HS-5 (cell line): ENCODE measurements around the gene NEK6.

ENCODE experiments used
- DNase-seq: peaks from one replicate; pipeline ENCODE4 v3.0.0-alpha.2; 2012; ENCODE audit warnings: low read depth

Gene NEK6

GRCh38 chr9:124354346-124355038, 96.7 kb downstream of the NEK6 start:
- DNase-seq: no peak

- DNase-seq: no peak
Observed at GRCh38 chr9:124355039-124355940, 97.5 kb downstream of the NEK6 start.

DNA sequence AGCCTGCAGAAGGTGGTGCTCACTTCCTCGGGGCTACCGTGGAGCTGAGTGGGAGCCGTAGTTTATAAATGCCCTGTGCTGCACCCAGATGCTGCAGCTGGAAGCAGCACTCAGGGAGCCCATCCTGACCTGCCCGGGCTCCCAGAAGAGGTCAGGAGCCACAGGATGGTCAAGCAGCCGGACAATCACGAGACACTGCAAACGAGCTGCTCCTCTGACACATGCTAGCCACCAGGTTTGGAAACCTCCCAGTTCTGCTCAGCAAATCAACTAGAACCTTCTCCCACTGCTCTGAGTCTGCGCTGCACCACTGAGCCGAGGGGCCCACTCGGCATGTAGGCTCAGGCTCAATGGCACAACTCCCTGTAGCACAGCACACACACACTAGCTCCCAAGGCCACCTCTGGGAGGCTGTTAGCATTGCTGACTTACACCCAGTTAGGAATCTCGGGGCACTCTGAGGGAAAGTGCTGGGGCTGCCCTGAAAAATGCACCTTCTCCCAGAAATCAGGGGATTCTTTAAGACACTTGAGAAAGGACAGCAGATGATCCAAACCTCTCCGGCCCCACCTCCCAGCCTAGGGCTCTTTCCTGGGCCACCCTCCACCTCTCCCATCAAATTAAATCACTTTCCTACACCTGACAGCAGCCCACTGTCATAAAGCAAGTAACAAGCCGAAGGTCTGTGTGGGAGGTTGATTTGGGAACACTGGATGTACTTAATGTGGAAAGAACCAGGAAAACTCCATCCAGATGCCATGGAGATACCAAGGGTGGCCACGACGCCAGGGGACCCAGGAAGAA, 98.4 kb downstream of the NEK6 start:
- DNase-seq: no peak

GRCh38 chr9:124356745-124357390, 99.1 kb downstream of the NEK6 start:
- DNase-seq: no peak

- DNase-seq: no peak
Observed at GRCh38 chr9:124357721-124358361, 100.1 kb downstream of the NEK6 start.

- DNase-seq: no peak
Observed at GRCh38 chr9:124358631-124359030, 100.9 kb downstream of the NEK6 start.

DNA sequence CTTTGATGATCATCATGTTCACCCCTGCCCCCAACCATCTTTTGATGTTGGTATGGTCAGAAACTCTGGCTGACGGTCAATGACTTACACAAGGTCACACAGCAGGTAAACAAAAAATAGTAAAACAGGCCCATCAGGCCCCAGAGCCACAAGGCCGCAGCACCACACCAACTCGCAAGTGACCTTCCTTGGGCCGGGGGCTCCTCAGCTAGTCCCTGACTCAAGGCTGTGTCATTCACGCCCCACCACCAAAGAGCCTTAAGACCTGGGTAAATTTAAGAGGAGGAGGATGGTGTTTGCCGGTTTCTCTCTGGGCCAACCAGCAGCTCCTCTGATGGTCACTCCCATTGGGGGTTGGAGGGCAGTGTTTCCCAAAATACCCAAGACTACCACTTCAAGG, 101.7 kb downstream of the NEK6 start:
- no peak for DNase-seq

- DNase-seq: no peak
Observed at GRCh38 chr9:124359855-124360678, 102.3 kb downstream of the NEK6 start.

DNA sequence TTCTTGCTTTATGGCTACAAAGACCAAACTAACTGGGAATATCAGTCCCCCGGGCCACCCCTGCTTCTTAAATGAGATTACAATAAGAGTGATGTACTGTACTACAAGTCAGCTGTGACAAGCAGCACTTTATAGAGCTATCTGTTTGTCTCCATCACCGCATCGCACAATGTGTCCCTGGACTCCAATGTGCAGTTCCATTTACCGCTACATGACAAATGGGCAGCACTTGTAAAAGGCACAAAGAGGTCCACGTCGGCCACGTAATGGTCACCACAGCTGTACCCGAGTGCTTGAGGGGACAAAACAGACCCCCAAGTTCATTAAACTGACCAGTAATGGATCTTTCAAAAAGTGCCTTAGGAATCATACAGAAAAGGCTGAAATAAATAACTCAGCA, 103.4 kb downstream of the NEK6 start:
- no peak for DNase-seq

DNA sequence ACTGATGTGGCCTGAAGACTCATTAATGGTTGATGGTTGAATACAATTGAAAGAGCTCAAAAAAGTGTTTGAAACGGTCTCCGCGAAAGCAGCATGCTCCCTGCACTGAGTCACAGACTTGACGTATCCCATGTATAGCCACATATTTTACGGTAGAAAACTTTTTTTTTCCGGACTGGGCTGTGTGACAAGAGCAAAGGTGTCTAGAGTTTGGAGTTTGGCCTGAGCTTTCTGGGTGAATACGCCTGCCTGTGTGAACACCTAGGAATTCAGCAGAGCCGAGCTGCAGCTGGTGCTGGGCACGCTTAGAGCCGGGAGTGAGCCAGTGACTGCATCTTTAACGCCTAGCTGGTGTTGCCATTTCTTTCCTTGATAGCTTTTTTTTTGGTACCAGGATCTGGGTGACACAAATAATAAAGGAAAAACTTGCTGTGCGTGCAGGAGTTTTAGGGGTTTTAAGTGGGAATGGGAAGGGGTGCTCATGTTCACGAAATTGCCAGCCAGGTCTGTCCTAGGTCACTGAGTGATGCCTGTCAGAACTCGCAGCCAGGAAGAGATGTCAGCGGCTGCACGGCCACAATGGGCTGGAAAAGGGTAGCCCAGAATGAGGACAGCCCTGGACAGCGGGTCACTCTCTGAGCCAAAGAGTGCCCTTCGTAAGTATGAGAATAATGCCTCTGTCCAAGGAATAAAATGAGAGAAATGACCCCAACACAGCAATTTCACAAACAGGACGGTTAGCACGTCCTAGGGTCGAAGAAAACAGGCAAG, 105.8 kb downstream of the NEK6 start:
- no peak for DNase-seq

GRCh38 chr9:124364141-124364540, 106.4 kb downstream of the NEK6 start:
- no peak for DNase-seq

DNA sequence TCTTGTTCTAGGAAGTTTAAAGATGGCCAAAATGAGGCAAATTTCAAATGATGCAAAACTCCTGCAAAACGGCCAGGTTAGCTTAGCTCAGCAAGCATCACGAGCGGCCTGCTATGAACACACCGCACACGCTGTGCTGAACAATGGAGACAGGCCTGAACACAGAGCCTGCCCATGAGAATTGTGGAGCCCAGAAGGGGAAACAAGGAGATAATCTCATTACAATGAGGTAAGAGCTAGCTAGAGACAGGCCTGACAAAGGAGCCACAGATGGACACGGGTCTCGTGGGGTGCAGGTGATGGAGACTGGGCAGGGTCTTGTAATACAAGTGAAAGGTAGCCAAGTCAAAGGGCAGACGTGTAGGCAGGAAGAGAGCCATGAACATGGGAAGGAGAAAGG, 107.3 kb downstream of the NEK6 start:
- no peak for DNase-seq

DNA sequence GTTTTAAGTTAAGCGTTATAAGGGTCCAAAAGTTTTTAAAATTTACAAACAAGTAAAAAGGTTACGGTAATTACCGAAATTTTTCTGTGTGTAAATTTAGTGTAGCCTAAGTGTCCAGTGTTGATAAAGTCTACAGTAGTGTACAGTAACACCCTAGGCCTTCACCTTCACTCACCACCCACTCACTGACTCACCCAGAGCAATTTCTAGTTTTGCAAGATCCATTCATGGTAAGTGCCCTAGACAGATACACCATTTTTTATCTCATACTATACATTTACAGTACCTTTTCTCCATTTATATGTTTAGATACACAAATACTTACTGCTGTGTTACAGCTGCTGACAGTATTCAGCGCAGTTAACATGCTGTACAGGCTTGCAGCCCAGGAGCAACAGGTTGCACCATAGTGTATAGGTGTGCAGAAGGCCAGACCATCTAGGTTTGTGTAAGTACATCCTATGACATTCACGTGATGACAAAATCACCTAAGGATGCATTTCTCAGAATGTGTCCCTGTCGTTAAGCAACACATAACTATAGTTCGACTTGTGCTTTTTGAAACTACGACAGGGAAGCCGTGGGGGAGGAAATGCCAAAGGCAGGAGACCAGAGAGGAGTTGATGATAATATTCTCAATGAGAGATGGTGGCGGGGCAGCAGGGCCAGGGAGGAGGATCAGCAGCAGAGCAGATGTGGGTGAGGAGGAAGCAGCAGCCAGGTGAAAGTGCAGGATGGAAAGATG, 108.9 kb downstream of the NEK6 start:
- no peak for DNase-seq

- DNase-seq: no peak
Observed at GRCh38 chr9:124368692-124369091, 110.9 kb downstream of the NEK6 start.

DNA sequence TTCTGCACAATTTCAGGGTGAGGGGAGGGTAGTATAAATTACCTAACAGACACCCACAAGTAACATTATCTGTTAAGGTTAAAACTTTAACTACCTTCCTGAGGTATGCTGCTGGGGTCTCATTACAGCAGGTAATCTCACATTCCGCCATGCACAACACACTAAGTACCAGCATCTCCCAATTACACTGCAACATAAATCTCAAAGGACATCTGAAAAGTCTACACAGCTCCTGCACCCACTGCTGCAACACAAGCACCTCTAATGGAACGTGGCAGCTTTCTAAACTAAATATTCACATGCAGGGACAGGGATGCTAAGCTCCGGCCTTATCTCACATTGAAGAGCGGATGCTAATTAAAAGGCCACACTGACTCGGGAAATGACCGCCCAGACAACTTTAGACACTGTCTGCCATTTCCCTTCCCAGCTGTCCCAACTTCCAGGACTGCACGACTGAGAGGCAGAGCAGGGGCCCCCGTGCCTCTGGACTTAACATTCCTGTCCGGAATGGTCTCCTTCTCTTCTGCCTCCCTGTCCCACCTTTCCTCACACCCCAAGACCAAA, 111.6 kb downstream of the NEK6 start:
- no peak for DNase-seq

GRCh38 chr9:124370896-124371582, 113.3 kb downstream of the NEK6 start:
- DNase-seq: peak; percentile 23

DNA sequence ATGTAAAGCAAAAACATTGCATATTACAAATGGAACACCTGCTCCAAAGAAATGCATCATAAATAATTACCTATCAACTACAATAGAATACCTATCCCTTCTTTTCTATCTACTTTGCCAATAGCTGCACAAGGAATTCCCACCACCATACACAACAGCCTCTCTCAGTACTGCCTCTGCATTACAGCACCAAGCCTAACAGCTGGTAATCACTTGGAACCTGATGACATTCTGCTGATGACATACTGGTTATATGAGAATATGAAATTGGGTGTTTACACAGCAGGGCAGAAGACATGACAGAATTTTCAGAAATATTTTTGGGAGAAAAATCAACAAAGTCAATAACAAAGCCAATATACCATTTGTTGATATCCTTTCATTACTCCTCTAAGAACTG, 114.3 kb downstream of the NEK6 start:
- DNase-seq: no peak

- DNase-seq: no peak
Observed at GRCh38 chr9:124373386-124373785, 115.6 kb downstream of the NEK6 start.
